ENCODE results near the gene HMGB1.

DNA sequence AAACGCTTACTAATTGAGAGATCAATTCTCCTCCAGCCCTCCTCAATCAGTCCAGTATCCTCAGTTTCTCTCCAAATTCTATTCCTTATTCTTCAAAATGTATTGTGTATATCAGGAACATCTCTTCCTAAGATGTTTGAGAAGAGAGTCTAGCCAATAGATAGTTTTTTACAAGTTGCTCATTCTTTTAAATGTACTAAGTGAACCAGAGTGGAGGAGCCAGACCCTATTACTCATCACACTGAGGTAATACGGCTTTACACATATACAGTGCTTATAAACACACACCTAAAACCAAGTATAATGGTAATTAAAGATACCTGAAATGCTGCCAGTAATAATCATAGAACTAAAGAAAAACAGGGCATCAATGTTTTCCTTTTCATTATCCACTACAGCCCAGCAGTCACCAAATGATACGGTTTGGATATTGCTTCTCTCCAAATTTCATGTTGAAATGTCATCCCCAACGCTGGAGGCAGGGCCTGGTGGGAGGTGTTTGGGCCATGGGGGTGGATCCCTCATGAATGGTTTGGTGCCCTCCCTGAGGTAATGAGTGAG is 45.2 kb upstream of the HMGB1 start:
- TF ChIP-seq, protein P1, sequence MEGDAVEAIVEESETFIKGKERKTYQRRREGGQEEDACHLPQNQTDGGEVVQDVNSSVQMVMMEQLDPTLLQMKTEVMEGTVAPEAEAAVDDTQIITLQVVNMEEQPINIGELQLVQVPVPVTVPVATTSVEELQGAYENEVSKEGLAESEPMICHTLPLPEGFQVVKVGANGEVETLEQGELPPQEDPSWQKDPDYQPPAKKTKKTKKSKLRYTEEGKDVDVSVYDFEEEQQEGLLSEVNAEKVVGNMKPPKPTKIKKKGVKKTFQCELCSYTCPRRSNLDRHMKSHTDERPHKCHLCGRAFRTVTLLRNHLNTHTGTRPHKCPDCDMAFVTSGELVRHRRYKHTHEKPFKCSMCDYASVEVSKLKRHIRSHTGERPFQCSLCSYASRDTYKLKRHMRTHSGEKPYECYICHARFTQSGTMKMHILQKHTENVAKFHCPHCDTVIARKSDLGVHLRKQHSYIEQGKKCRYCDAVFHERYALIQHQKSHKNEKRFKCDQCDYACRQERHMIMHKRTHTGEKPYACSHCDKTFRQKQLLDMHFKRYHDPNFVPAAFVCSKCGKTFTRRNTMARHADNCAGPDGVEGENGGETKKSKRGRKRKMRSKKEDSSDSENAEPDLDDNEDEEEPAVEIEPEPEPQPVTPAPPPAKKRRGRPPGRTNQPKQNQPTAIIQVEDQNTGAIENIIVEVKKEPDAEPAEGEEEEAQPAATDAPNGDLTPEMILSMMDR (IDR thresholded peaks at IDR 0.05): no peak
- no peak for TF ChIP-seq POLR2A (IDR thresholded peaks at IDR 0.05)

All from uterus (tissue), 2 donors.